OCI-LY1 (cell line): ENCODE measurements around the gene NOTCH1.

Experiments used
- H2AFZ ChIP-seq: fragments of 200-600 bp; sonication (generic), shearing (Covaris generic); 2 replicates; pipeline ENCODE4 v1.6.0; 2014; ENCODE audit warnings: antibody characterized with exemption, mild to moderate bottlenecking, low read length
- H3F3A ChIP-seq: fragments of 200-600 bp; sonication (generic), shearing (Covaris generic); 2 replicates; pipeline ENCODE4 v1.6.0; 2014; ENCODE audit warnings: mild to moderate bottlenecking, antibody characterized with exemption, low read length, moderate library complexity; ENCODE audit not compliant: insufficient read depth
- H3K27ac ChIP-seq: fragments of 200-600 bp; sonication (generic); 2 replicates; pipeline ENCODE4 v1.5.1; 2014; ENCODE audit warnings: low read length, mixed run types, mild to moderate bottlenecking, low read depth; ENCODE audit not compliant: poor library complexity, severe bottlenecking
- H3K27me3 ChIP-seq: fragments of 200-600 bp; sonication (generic); 2 replicates; pipeline ENCODE4 v1.6.0; 2014; ENCODE audit warnings: antibody characterized with exemption, mild to moderate bottlenecking, low read length, moderate library complexity; ENCODE audit not compliant: insufficient read depth
- H3K36me3 ChIP-seq: fragments of 200-600 bp; sonication (generic); 2 replicates; pipeline ENCODE4 v1.6.1; 2014; ENCODE audit warnings: mild to moderate bottlenecking, antibody characterized with exemption, low read length, moderate library complexity, mixed read lengths; ENCODE audit not compliant: insufficient read depth
- H3K4me1 ChIP-seq: fragments of 200-600 bp; sonication (generic); 2 replicates; pipeline ENCODE4 v1.5.1; 2014; ENCODE audit warnings: mild to moderate bottlenecking, low read length, moderate library complexity; ENCODE audit not compliant: insufficient read depth, severe bottlenecking
- H3K4me2 ChIP-seq: fragments of 200-600 bp; sonication (generic), shearing (Covaris generic); 2 replicates; pipeline ENCODE4 v1.6.1; 2014; ENCODE audit warnings: low read length
- H3K4me3 ChIP-seq: fragments of 200-600 bp; sonication (generic); 2 replicates; pipeline ENCODE4 v1.5.1; 2014; ENCODE audit warnings: low read length, low read depth, mild to moderate bottlenecking, mixed read lengths; ENCODE audit not compliant: poor library complexity, severe bottlenecking
- H3K79me2 ChIP-seq: fragments of 200-600 bp; shearing (Covaris generic); 2 replicates; pipeline ENCODE4 v1.6.1; 2016; ENCODE audit warnings: mixed run types, low read length, mixed read lengths; ENCODE audit not compliant: insufficient read depth
- H3K9ac ChIP-seq: fragments of 200-600 bp; sonication (generic), shearing (Covaris generic); 2 replicates; pipeline ENCODE4 v1.6.1; 2014; ENCODE audit warnings: mild to moderate bottlenecking, low read length, mixed read lengths
- H3K9me2 ChIP-seq: fragments of 200-600 bp; sonication (generic), shearing (Covaris generic); 2 replicates; pipeline ENCODE4 v1.6.1; 2014; ENCODE audit warnings: low read depth, mild to moderate bottlenecking, low read length, mixed read lengths
- H3K9me3 ChIP-seq: fragments of 200-600 bp; shearing (Covaris generic); 2 replicates; pipeline ENCODE4 v1.6.1; 2014; ENCODE audit warnings: low read length, mixed read lengths
- H4K20me1 ChIP-seq: fragments of 200-600 bp; sonication (generic), shearing (Covaris generic); 2 replicates; pipeline ENCODE4 v1.6.0; 2016; ENCODE audit warnings: mild to moderate bottlenecking, low read length; ENCODE audit not compliant: insufficient read depth
- EZH2 ChIP-seq: fragments of 200-600 bp; sonication (generic), shearing (Covaris generic); IDR thresholded peaks from 2 replicates; pipeline ENCODE4 v1.8.0; 2017; ENCODE audit warnings: borderline replicate concordance, mixed run types, mild to moderate bottlenecking, antibody characterized with exemption, low read length, moderate library complexity, mixed read lengths
- TF ChIP-seq, protein P1 (sequence below): fragments of 200-600 bp; sonication (generic), shearing (Covaris generic); IDR thresholded peaks from 2 replicates; pipeline ENCODE4 v1.5.1; 2017; ENCODE audit warnings: mild to moderate bottlenecking, antibody characterized with exemption, low read length, moderate library complexity, mixed read lengths

The NOTCH1 gene

GRCh38 chr9:136592666-136593065 is 46.8 kb upstream of the NOTCH1 start:
- no peaks in the 10 kb centered on the region for H4K20me1 ChIP-seq
- H3K4me2 ChIP-seq = no peak overlapping the region
- H3K27ac ChIP-seq = no peak overlapping the region
- no peaks in the 10 kb centered on the region for H3F3A ChIP-seq
- H2AFZ ChIP-seq = no peak overlapping the region
- H3K4me1 ChIP-seq = no peaks in the 10 kb centered on the region
- no peaks in the 10 kb centered on the region for H3K36me3 ChIP-seq
- peaks cover 11% of the 10 kb centered on the region; the same call in 1 of the 2 replicates for H3K27me3 ChIP-seq
- no peaks in the 10 kb centered on the region for H3K79me2 ChIP-seq
- TF ChIP-seq, protein P1, sequence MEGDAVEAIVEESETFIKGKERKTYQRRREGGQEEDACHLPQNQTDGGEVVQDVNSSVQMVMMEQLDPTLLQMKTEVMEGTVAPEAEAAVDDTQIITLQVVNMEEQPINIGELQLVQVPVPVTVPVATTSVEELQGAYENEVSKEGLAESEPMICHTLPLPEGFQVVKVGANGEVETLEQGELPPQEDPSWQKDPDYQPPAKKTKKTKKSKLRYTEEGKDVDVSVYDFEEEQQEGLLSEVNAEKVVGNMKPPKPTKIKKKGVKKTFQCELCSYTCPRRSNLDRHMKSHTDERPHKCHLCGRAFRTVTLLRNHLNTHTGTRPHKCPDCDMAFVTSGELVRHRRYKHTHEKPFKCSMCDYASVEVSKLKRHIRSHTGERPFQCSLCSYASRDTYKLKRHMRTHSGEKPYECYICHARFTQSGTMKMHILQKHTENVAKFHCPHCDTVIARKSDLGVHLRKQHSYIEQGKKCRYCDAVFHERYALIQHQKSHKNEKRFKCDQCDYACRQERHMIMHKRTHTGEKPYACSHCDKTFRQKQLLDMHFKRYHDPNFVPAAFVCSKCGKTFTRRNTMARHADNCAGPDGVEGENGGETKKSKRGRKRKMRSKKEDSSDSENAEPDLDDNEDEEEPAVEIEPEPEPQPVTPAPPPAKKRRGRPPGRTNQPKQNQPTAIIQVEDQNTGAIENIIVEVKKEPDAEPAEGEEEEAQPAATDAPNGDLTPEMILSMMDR = no peak
- TF ChIP-seq EZH2 = no peak
- H3K9me3 ChIP-seq = no peaks in the 10 kb centered on the region
- H3K9me2 ChIP-seq = no peaks in the 10 kb centered on the region
- no peak overlapping the region for H3K4me3 ChIP-seq
- no peak overlapping the region for H3K9ac ChIP-seq

DNA sequence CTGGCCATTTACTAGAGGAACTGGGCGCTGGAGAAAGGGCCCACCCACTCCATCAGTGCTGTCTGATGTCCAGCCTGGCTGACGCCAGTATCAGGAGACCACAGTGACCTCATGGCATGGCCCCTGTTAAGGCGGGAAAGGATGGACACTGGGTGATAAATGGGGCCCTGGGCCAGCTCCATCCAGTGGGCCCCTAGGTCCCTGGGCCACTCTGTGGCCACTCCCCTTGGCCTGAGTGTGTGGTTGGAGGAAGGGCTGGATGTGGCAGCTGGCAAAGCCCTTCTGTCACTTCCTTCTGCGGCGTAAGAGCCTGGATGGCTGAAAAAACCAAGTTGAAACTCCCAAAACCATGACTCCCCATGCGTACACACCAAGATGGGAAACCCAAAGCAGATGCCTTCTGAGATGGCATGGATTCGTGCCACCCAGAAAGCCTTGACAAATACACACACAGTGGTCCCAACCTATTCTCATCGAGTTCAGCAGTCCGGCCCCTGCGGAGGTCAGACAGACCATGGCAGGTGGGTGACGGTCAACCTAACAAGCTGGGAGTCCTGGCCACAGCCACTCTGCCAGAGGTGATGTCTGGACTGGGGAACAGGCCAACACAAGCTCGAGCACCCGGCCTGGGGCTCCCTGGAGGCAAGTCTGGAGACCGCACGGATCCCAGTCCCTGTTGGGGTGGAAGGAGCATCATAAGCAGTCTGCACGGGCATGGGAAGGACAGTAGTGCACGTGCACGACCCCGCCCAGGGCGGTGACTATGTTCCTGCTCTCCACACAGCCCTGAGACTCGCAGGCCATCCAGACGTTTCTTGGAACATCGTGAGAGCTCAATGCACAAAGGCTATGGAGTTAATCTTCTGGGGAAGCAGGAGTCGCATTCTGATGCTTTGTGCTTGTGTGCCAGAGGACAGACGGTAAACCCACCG is 45.2 kb upstream of the NOTCH1 start:
- Histone ChIP-seq H3K9ac (no peak overlapping the region), H4K20me1 (no peaks in the 10 kb centered on the region), H3K79me2 (no peaks in the 10 kb centered on the region), H3K4me1 (no peaks in the 10 kb centered on the region), H3K9me2 (no peaks in the 10 kb centered on the region), H3K4me2 (no peak overlapping the region), H3K4me3 (no peak overlapping the region), H2AFZ (no peak overlapping the region), H3K27me3 (peaks cover 11% of the 10 kb centered on the region; the same call in 1 of the 2 replicates), H3K36me3 (no peaks in the 10 kb centered on the region), H3F3A (no peaks in the 10 kb centered on the region), H3K27ac (no peak overlapping the region), H3K9me3 (no peaks in the 10 kb centered on the region)
- TF ChIP-seq, protein P1 = no peak
- TF ChIP-seq EZH2 = no peak

- Histone ChIP-seq H3K4me1 (no peaks in the 10 kb centered on the region), H3F3A (no peaks in the 10 kb centered on the region), H3K9me2 (no peaks in the 10 kb centered on the region), H3K27ac (no peak overlapping the region), H3K79me2 (no peaks in the 10 kb centered on the region), H3K36me3 (no peaks in the 10 kb centered on the region), H3K27me3 (peaks cover 11% of the 10 kb centered on the region; the same call in 1 of the 2 replicates), H2AFZ (no peak overlapping the region), H3K9ac (no peak overlapping the region), H3K4me3 (no peak overlapping the region), H3K4me2 (no peak overlapping the region), H3K9me3 (no peaks in the 10 kb centered on the region), H4K20me1 (no peaks in the 10 kb centered on the region)
- no peak for TF ChIP-seq EZH2
- TF ChIP-seq, protein P1 = no peak
These were observed 44.2 kb upstream of the NOTCH1 start for GRCh38 chr9:136589766-136590763.
